GF-D8 (cell line): Measurements from ENCODE around the gene TRIM71.
"Not testable (repeated sequence)": the region's sequence is repeated elsewhere in the genome, so short reads cannot be mapped to it uniquely, and the experiment has no call there.

Experiments used
- DNase-seq: peaks from one replicate; lab custom pipeline; 2025; lab: John Stamatoyannopoulos, UW

TRIM71 gene

GRCh38 chr3:32934150-32934742 is 116.4 kb downstream of the TRIM71 start:
- DNase-seq: no peak

GRCh38 chr3:32937331-32937730 is 119.5 kb downstream of the TRIM71 start:
- DNase-seq: no peak

- DNase-seq: not testable (repeated sequence)
Measured at GRCh38 chr3:32939531-32940284, 121.9 kb downstream of the TRIM71 start.

GRCh38 chr3:32940726-32941125 is 122.9 kb downstream of the TRIM71 start:
- DNase-seq: no peak

- DNase-seq: no peak
Measured at GRCh38 chr3:32945136-32945535, 127.3 kb downstream of the TRIM71 start.

GRCh38 chr3:32945598-32945997 is 127.8 kb downstream of the TRIM71 start:
- DNase-seq: not testable (repeated sequence)

GRCh38 chr3:32946973-32947788 is 129.4 kb downstream of the TRIM71 start:
- DNase-seq: no peak
